Uterus (tissue), 4 donors: ENCODE measurements around the gene BRINP2. TPM values are rescaled to one million over a fixed set of nuclear protein-coding genes. Genes with fewer than 3 reads are reported as not detected.

Experiments used
- DNase-seq, 2 donors: peaks; one replicate each; pipeline ENCODE4 v3.0.0-alpha.2; 2019 to 2020
- H3K27ac ChIP-seq, 2 donors: fragments of 200-600 bp; sonication (generic); 1 replicate in 1 of 2; 2 replicates in 1 of 2; pipeline ENCODE4 v1.5.1; 2016 to 2018
- H3K27me3 ChIP-seq, 2 donors: fragments of 200-600 bp; sonication (generic); one replicate each; pipeline ENCODE4 v1.5.1; 2018 to 2019; ENCODE audit warnings: control low read depth in 1 of 2
- H3K36me3 ChIP-seq, 2 donors: fragments of 200-600 bp; sonication (generic); one replicate each; pipeline ENCODE4 v1.5.1; 2019; ENCODE audit warnings: control low read depth in 1 of 2
- H3K4me1 ChIP-seq, 2 donors: fragments of 200-600 bp; sonication (generic); one replicate each; pipeline ENCODE4 v1.5.1; 2018 to 2019; ENCODE audit warnings: control low read depth in 1 of 2
- H3K4me3 ChIP-seq, 2 donors: fragments of 200-600 bp; sonication (generic); 1 replicate in 1 of 2; 2 replicates in 1 of 2; pipeline ENCODE4 v1.5.1; 2018 to 2019; ENCODE audit warnings: mild to moderate bottlenecking in 1 of 2
- H3K9me3 ChIP-seq, 2 donors: fragments of 200-600 bp; sonication (generic); one replicate each; pipeline ENCODE4 v1.5.1; 2019; ENCODE audit warnings: control low read depth in 1 of 2
- CTCF ChIP-seq, 4 experiments: fragments of 200-600 bp in 2 of 4; fragments of 450-650 bp in 2 of 4; sonication (generic) in 2 of 4; IDR thresholded peaks; one replicate each; pipeline ENCODE4 v1.5.1; 2016 to 2019; ENCODE audit warnings: antibody characterized with exemption in 4 of 4, mild to moderate bottlenecking in 2 of 4, moderate library complexity in 1 of 4
- POLR2A ChIP-seq, 2 donors: fragments of 450-650 bp; IDR thresholded peaks; one replicate each; pipeline ENCODE4 v1.6.1; 2016; ENCODE audit warnings: antibody characterized with exemption in 2 of 2, mild to moderate bottlenecking in 1 of 2, moderate library complexity in 1 of 2
- intact Hi-C: fragments of 100-400 bp; cut with DNase I; formaldehyde crosslinking; loops from one replicate; pipeline ENCODE4 v1.15.1; 2023; ENCODE audit warnings: low total_unique reads
- total RNA-seq, 4 donors: library from RNA; depleted of rRNA in 3 of 4; stranded (reverse); fragments of >200 nt in 3 of 4; gene quantifications; one replicate each; pipeline versions ENCODE4 v1.1.0 to v1.2.4, GENCODE V29; 2014 to 2023
- donor health status: DM: yes; HTN: yes; CAD: no.

BRINP2 gene
- total RNA-seq, 4 donors from 2014 or later = 0.18 to 5.7 TPM; not detected in 2

DNA sequence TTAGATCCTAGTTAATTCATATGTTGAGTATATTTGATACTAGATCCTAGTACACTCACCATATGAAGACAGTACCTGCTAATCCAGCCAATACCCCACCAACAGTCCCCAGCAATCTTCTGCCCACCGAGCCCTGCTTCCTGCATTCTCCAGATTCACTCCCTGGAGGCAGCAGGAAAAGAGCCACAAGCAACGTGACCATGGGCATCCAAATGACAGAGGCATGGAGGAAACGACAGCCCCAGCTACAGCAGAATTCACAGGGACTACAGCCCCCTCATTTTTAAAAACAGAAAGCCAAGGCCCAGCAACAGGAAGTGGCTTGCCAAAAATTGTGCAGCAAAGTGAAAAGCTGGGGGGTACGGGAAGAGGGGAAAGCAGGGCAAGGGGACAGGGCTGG, 35.5 kb upstream of the BRINP2 start:
- Histone ChIP-seq H3K4me1 (no peaks in the 10 kb centered on the region), H3K27me3 (no peaks in the 10 kb centered on the region), H3K4me3 (no peak overlapping the region), H3K27ac (no peak overlapping the region), H3K9me3 (no peaks in the 10 kb centered on the region), H3K36me3 (no peaks in the 10 kb centered on the region)
- intact Hi-C loops = no loop called here
- TF ChIP-seq CTCF (IDR thresholded peaks at IDR 0.05) = no peak
- TF ChIP-seq POLR2A (IDR thresholded peaks at IDR 0.05) = no peak
- no peak for DNase-seq

DNA sequence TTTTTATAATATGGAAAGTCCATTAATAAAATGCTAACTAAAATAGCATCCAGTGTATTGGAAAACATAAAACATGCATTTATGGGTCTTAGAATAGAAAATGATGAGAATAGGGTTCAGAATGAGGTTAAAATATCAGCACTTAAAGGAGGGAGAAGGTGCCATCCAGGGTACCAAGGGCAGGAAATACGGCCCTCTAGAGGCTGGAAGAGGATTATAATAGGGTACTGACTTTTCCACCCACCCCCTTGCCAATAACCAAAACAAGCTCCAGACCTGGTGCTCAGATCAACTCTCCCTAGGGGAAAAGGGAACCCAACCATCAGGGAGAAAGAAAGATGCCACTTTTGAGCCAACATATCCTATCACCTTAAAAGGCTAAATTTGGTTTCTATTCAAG, 32.9 kb upstream of the BRINP2 start:
- no peak for DNase-seq
- no peak for TF ChIP-seq POLR2A (IDR thresholded peaks at IDR 0.05)
- TF ChIP-seq CTCF (IDR thresholded peaks at IDR 0.05) = no peak
- Histone ChIP-seq H3K36me3 (no peaks in the 10 kb centered on the region), H3K4me3 (no peak overlapping the region), H3K9me3 (no peaks in the 10 kb centered on the region), H3K27me3 (no peaks in the 10 kb centered on the region), H3K4me1 (no peaks in the 10 kb centered on the region), H3K27ac (no peak overlapping the region)
- intact Hi-C loops = no loop called here

DNA sequence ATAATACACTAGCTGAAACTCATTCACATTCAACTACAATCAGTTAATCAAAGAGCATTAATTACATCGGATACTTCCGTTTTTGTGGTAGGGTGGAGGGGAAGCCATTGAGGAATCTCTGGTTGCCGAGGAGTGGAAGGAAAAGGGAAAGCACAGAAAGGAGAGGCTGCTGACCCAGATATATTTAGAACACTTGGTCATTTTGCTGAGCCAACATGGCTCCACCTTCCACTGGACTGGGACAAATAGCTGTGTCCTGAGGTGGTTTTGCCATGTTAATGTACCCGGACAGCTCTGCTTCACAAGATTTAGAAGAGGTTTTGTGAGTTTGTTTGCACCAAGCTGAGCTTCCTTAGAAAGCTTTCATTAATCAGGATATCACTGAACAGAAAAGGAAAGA, 32.4 kb upstream of the BRINP2 start:
- no peak for TF ChIP-seq POLR2A (IDR thresholded peaks at IDR 0.05)
- no peak for TF ChIP-seq CTCF (IDR thresholded peaks at IDR 0.05)
- Histone ChIP-seq H3K36me3 (no peaks in the 10 kb centered on the region), H3K4me1 (no peaks in the 10 kb centered on the region), H3K4me3 (no peak overlapping the region), H3K9me3 (no peaks in the 10 kb centered on the region), H3K27ac (no peak overlapping the region), H3K27me3 (no peaks in the 10 kb centered on the region)
- intact Hi-C loops = no loop called here
- no peak for DNase-seq

- intact Hi-C loops = no loop called here
- no peaks in the 10 kb centered on the region for H3K9me3 ChIP-seq
- H3K27me3 ChIP-seq = no peaks in the 10 kb centered on the region
- TF ChIP-seq CTCF (IDR thresholded peaks at IDR 0.05) (no peak), POLR2A (IDR thresholded peaks at IDR 0.05) (no peak)
- H3K36me3 ChIP-seq = no peaks in the 10 kb centered on the region
- H3K4me1 ChIP-seq = no peaks in the 10 kb centered on the region
- no peak for DNase-seq
- H3K4me3 ChIP-seq = no peak overlapping the region
- H3K27ac ChIP-seq = no peak overlapping the region
Observed at GRCh38 chr1:177142010-177142409, 28.7 kb upstream of the BRINP2 start.

- no peak for TF ChIP-seq CTCF (IDR thresholded peaks at IDR 0.05)
- no peak for TF ChIP-seq POLR2A (IDR thresholded peaks at IDR 0.05)
- no peak overlapping the region for H3K4me3 ChIP-seq
- no peak overlapping the region for H3K27ac ChIP-seq
- no peaks in the 10 kb centered on the region for H3K9me3 ChIP-seq
- no peak for DNase-seq
- no peaks in the 10 kb centered on the region for H3K27me3 ChIP-seq
- intact Hi-C loops = no loop called here
- no peaks in the 10 kb centered on the region for H3K4me1 ChIP-seq
- no peaks in the 10 kb centered on the region for H3K36me3 ChIP-seq
Observed at GRCh38 chr1:177142791-177143271, 27.9 kb upstream of the BRINP2 start.
